Liver (tissue), 9 donors: ENCODE measurements around the gene P4HA1. TPM values are rescaled to one million over a fixed set of nuclear protein-coding genes. Genes with fewer than 3 reads are reported as not detected.
"Not testable (repeated sequence)": the region's sequence is repeated elsewhere in the genome, so short reads cannot be mapped to it uniquely, and the experiment has no call there.

Source experiments
- DNase-seq: peaks from one replicate; pipeline ENCODE4 v3.0.0-alpha.2; 2017; ENCODE audit warnings: low spot score
- H3K27ac ChIP-seq, 2 donors: one replicate each; pipeline ENCODE4 v1.7.0; 2013; ENCODE audit warnings: inconsistent platforms in 2 of 2, low read length in 2 of 2, control low read depth in 1 of 2, low read depth in 1 of 2, mild to moderate bottlenecking in 1 of 2
- H3K27me3 ChIP-seq, 4 donors: one replicate each; pipeline versions ENCODE4 v1.6.1 to v1.7.0; 2013; ENCODE audit warnings: low read length in 3 of 4, inconsistent platforms in 1 of 4, mild to moderate bottlenecking in 1 of 4, moderate library complexity in 1 of 4; ENCODE audit not compliant: control insufficient read depth in 4 of 4, insufficient read depth in 4 of 4
- H3K36me3 ChIP-seq, 4 donors: one replicate each; pipeline versions ENCODE4 v1.6.1 to v1.7.0; 2013; ENCODE audit warnings: low read length in 3 of 4, mild to moderate bottlenecking in 3 of 4, low read depth in 1 of 4, moderate library complexity in 1 of 4; ENCODE audit not compliant: control insufficient read depth in 4 of 4, insufficient read depth in 3 of 4
- H3K4me1 ChIP-seq, 4 donors: one replicate each; pipeline versions ENCODE4 v1.6.1 to v1.7.0; 2013; ENCODE audit warnings: low read length in 3 of 4, mild to moderate bottlenecking in 3 of 4, moderate library complexity in 1 of 4; ENCODE audit not compliant: control insufficient read depth in 4 of 4, insufficient read depth in 4 of 4
- H3K4me3 ChIP-seq, 3 donors: one replicate each; pipeline versions ENCODE4 v1.6.1 to v1.7.0; 2013; ENCODE audit warnings: low read length in 3 of 3, control low read depth in 1 of 3, low read depth in 1 of 3, mild to moderate bottlenecking in 1 of 3
- H3K9ac ChIP-seq, 2 donors: one replicate each; pipeline ENCODE4 v1.7.0; 2013; ENCODE audit warnings: low read length in 2 of 2, mild to moderate bottlenecking in 2 of 2, moderate library complexity in 2 of 2, control low read depth in 1 of 2, low read depth in 1 of 2
- H3K9me3 ChIP-seq, 4 donors: one replicate each; pipeline versions ENCODE4 v1.6.1 to v1.7.0; 2013; ENCODE audit warnings: low read length in 3 of 4; ENCODE audit not compliant: control insufficient read depth in 4 of 4
- CTCF ChIP-seq: fragments of 150-350 bp; IDR thresholded peaks from 2 replicates; pipeline ENCODE4 v1.5.1; 2017; ENCODE audit warnings: improper control_type of control experiment, low read depth, low read length; ENCODE audit not compliant: missing input control
- EGR1 ChIP-seq, 2 donors: IDR thresholded peaks; 2 replicates each; pipeline ENCODE4 v1.6.1; 2016 to 2018; ENCODE audit warnings: antibody characterized with exemption in 2 of 2, low read depth in 2 of 2
- FOXA2 ChIP-seq: IDR thresholded peaks from 2 replicates; pipeline ENCODE4 v1.6.1; 2016; ENCODE audit warnings: antibody characterized with exemption
- GABPA ChIP-seq, 2 donors: IDR thresholded peaks in 1 of 2; conservative IDR thresholded peaks in 1 of 2; 2 replicates each; pipeline ENCODE4 v1.6.1; 2016; ENCODE audit warnings: antibody characterized with exemption in 2 of 2, mild to moderate bottlenecking in 1 of 2, moderate library complexity in 1 of 2
- HNF4A ChIP-seq, 2 donors: conservative IDR thresholded peaks; 2 replicates each; pipeline ENCODE4 v1.6.1; 2016; ENCODE audit warnings: antibody characterized with exemption in 2 of 2, mild to moderate bottlenecking in 2 of 2
- HNF4G ChIP-seq: IDR thresholded peaks from 2 replicates; pipeline ENCODE4 v1.6.1; 2016; ENCODE audit warnings: antibody characterized with exemption
- JUND ChIP-seq, 2 donors: IDR thresholded peaks; 2 replicates each; pipeline ENCODE4 v1.6.1; 2016; ENCODE audit warnings: antibody characterized with exemption in 2 of 2
- NR2F2 ChIP-seq: IDR thresholded peaks from 2 replicates; pipeline ENCODE4 v1.6.1; 2016; ENCODE audit warnings: antibody characterized with exemption
- RAD21 ChIP-seq, 2 donors: IDR thresholded peaks; 2 replicates each; pipeline ENCODE4 v1.6.1; 2016; ENCODE audit warnings: antibody characterized with exemption in 2 of 2, mild to moderate bottlenecking in 2 of 2
- REST ChIP-seq: IDR thresholded peaks from 2 replicates; pipeline ENCODE4 v1.6.1; 2016; ENCODE audit warnings: antibody characterized with exemption, mild to moderate bottlenecking
- RXRA ChIP-seq, 2 donors: IDR thresholded peaks; 2 replicates each; pipeline ENCODE4 v1.6.1; 2017 to 2018; ENCODE audit warnings: antibody characterized with exemption in 2 of 2, mild to moderate bottlenecking in 1 of 2
- SP1 ChIP-seq: IDR thresholded peaks from 2 replicates; pipeline ENCODE4 v1.6.1; 2018; ENCODE audit warnings: antibody characterized with exemption, mild to moderate bottlenecking
- TAF1 ChIP-seq: conservative IDR thresholded peaks from 2 replicates; pipeline ENCODE4 v1.6.1; 2016; ENCODE audit warnings: antibody characterized with exemption, mild to moderate bottlenecking
- YY1 ChIP-seq: IDR thresholded peaks from 2 replicates; pipeline ENCODE4 v1.6.1; 2016; ENCODE audit warnings: antibody characterized with exemption, mild to moderate bottlenecking
- WGBS: extraction: QIAGEN DNeasy Blood & Tissue Kit; methylation state at CpG from one replicate; pipeline ENCODE4 v1.1.7; 2013; 5-methylcytosine and 5-hydroxymethylcytosine counted together
- polyA plus RNA-seq, 2 donors: library from polyadenylated mRNA; stranded (reverse) in 1 of 2; unstranded in 1 of 2; fragments of 200-250 nt in 1 of 2; fragments of >200 nt in 1 of 2; fragmentation: Nextera tagmentation in 1 of 2; extraction: Ambion mirVana in 1 of 2; gene quantifications; one replicate each; pipeline versions ENCODE4 v1.2.1 to v1.2.3, GENCODE V29; 2013 to 2015
- total RNA-seq, 2 donors: library from RNA; depleted of rRNA; stranded (reverse); fragments of >200 nt; gene quantifications; one replicate each; pipeline ENCODE4 v1.2.3, GENCODE V29; 2014
- TF ChIP-seq, protein P1 (sequence below): IDR thresholded peaks from 2 replicates; pipeline ENCODE4 v1.6.1; 2016; ENCODE audit warnings: antibody characterized with exemption
- TF ChIP-seq, protein P2 (sequence below): IDR thresholded peaks from 2 replicates; pipeline ENCODE4 v1.6.1; 2016; ENCODE audit warnings: antibody characterized with exemption
- TF ChIP-seq, protein P3 (sequence below): IDR thresholded peaks from 2 replicates; pipeline ENCODE4 v1.6.1; 2016; ENCODE audit warnings: antibody characterized with exemption
- donor health status: healthy.
- donor health status: healthy.
- donor health status: healthy.
- donor health status: healthy.
- donor health status: healthy.

The P4HA1 gene
- total and polyA plus RNA-seq, 4 donors = 6.1 to 63.7 (median 23.7) TPM

- H3K4me1 ChIP-seq = no peaks in the 10 kb centered on the region
- H3K36me3 ChIP-seq = peaks cover 11 to 28% (median 23%) of the 10 kb centered on the region in 4 donors
- 91% methylated on average over 3 of the region's 3 CpGs for WGBS
- H3K27me3 ChIP-seq = no peaks in the 10 kb centered on the region
- no peak for DNase-seq
- no peak for TF ChIP-seq RAD21 (IDR thresholded peaks at IDR 0.05)
- no peak for TF ChIP-seq HNF4G
- TF ChIP-seq RXRA (IDR thresholded peaks at IDR 0.05) = no peak
- no peak for TF ChIP-seq YY1
- TF ChIP-seq HNF4A (conservative IDR thresholded peaks at IDR 0.05) = no peak
- TF ChIP-seq, protein P1, sequence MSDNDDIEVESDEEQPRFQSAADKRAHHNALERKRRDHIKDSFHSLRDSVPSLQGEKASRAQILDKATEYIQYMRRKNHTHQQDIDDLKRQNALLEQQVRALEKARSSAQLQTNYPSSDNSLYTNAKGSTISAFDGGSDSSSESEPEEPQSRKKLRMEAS = no peak
- no peak for TF ChIP-seq EGR1 (IDR thresholded peaks at IDR 0.05; ENCODE audit: low read depth in 2 of 2)
- TF ChIP-seq NR2F2 = no peak
- TF ChIP-seq GABPA (IDR thresholded peaks at IDR 0.05 in 1 of 2, conservative IDR thresholded peaks at IDR 0.05 in 1 of 2) = no peak
- H3K27ac ChIP-seq = no peak overlapping the region
- no peak overlapping the region for H3K9ac ChIP-seq
- no peak overlapping the region for H3K4me3 ChIP-seq
- no peaks in the 10 kb centered on the region for H3K9me3 ChIP-seq
Observed at GRCh38 chr10:73039635-73040034, 57.0 kb downstream of the P4HA1 start.

DNA sequence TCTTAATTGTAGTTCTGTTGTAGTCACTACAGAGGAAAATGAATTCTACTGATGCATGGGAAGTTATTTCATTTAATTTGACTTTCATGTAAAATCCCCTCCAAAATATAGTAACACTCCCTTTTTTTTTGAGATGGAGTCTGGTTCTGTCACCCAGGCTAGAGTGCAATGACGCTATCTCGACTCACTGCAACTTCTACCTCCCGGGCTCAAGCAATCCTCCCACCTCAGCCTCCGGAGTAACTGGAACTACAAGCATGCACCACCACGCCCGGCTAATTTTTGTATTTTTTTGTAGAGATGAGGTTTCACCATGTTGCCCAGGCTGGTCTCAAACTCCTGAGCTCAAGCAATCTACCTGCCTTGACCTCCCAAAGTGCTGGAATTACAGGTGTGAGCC lies 60.4 kb downstream of the P4HA1 start:
- not testable (repeated sequence) for H3K4me3 ChIP-seq, H3K9ac ChIP-seq, H3K27ac ChIP-seq, H3K27me3 ChIP-seq, H3K9me3 ChIP-seq, DNase-seq, H3K4me1 ChIP-seq
- WGBS = 97% methylated on average over 6 of the region's 6 CpGs
- H3K36me3 ChIP-seq = peaks cover 8 to 24% (median 16%) of the 10 kb centered on the region in 4 donors

DNA sequence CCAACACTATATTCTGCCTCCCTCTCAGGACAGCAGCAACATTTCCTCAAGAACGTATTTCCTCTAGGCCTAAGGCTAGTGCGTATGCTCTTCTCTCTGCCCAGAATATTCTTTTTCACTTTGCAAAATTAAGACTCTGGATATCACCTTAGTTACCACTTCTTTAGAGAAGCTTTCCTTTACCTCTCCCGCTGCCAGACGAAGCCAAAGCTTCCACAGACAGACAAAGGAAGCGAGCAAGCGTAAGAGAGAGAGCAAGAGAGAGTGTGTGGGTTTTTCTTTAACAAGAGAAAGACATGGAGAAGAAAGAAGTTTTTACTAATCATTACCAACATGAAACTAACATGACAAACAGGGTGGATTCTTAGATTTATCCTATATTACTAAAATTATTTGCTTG lies 64.1 kb downstream of the P4HA1 start:
- 97% methylated on average over 6 of the region's 6 CpGs for WGBS
- DNase-seq = no peak
- Histone ChIP-seq H3K9ac (no peak overlapping the region), H3K9me3 (no peaks in the 10 kb centered on the region), H3K4me3 (no peak overlapping the region), H3K36me3 (peaks cover 4 to 33% (median 27%) of the 10 kb centered on the region in 4 donors), H3K27ac (no peak overlapping the region), H3K27me3 (no peaks in the 10 kb centered on the region), H3K4me1 (no peaks in the 10 kb centered on the region)
- TF ChIP-seq GABPA (IDR thresholded peaks at IDR 0.05 in 1 of 2, conservative IDR thresholded peaks at IDR 0.05 in 1 of 2) = no peak
- TF ChIP-seq RAD21 (IDR thresholded peaks at IDR 0.05) = no peak
- TF ChIP-seq, protein P2, sequence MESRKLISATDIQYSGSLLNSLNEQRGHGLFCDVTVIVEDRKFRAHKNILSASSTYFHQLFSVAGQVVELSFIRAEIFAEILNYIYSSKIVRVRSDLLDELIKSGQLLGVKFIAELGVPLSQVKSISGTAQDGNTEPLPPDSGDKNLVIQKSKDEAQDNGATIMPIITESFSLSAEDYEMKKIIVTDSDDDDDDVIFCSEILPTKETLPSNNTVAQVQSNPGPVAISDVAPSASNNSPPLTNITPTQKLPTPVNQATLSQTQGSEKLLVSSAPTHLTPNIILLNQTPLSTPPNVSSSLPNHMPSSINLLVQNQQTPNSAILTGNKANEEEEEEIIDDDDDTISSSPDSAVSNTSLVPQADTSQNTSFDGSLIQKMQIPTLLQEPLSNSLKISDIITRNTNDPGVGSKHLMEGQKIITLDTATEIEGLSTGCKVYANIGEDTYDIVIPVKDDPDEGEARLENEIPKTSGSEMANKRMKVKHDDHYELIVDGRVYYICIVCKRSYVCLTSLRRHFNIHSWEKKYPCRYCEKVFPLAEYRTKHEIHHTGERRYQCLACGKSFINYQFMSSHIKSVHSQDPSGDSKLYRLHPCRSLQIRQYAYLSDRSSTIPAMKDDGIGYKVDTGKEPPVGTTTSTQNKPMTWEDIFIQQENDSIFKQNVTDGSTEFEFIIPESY = no peak
- TF ChIP-seq, protein P3, sequence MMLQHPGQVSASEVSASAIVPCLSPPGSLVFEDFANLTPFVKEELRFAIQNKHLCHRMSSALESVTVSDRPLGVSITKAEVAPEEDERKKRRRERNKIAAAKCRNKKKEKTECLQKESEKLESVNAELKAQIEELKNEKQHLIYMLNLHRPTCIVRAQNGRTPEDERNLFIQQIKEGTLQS = no peak
- TF ChIP-seq EGR1 (IDR thresholded peaks at IDR 0.05; ENCODE audit: low read depth in 2 of 2) = no peak
- TF ChIP-seq REST = no peak
- no peak for TF ChIP-seq SP1
- TF ChIP-seq FOXA2 = no peak
- TF ChIP-seq TAF1 = no peak
- TF ChIP-seq, protein P1 = no peak
- no peak for TF ChIP-seq RXRA (IDR thresholded peaks at IDR 0.05)
- no peak for TF ChIP-seq JUND (IDR thresholded peaks at IDR 0.05)
- TF ChIP-seq CTCF = no peak
- no peak for TF ChIP-seq HNF4A (conservative IDR thresholded peaks at IDR 0.05)

- not testable (repeated sequence) for DNase-seq, H3K27me3 ChIP-seq, H3K4me1 ChIP-seq, H3K27ac ChIP-seq, H3K9me3 ChIP-seq, H3K4me3 ChIP-seq, H3K9ac ChIP-seq
- 94% methylated on average over 1 of the region's 1 CpG for WGBS
- peaks cover 2 to 16% (median 15%) of the 10 kb centered on the region in 4 donors for H3K36me3 ChIP-seq
Observed at GRCh38 chr10:73026623-73027022, 70.0 kb downstream of the P4HA1 start.
